Amniotic stem cell (primary cell): ENCODE data around the gene APEH.

Experiments used
- DNase-seq: peaks from one replicate; lab custom pipeline; 2025; lab: John Stamatoyannopoulos, UW

APEH gene

GRCh38 chr3:49673715-49674496, at the start of gene APEH:
TSS of gene APEH (plus strand) at chr3:49674351. CDS start at chr3:49674402, 51 bp downstream.
- DNase-seq, result no peak

- no peak for DNase-seq
Measured at GRCh38 chr3:49625071-49625470, 49.1 kb upstream of the APEH start.

- no peak for DNase-seq
Measured at GRCh38 chr3:49626101-49626581, 48.0 kb upstream of the APEH start.

- no peak for DNase-seq
Measured at GRCh38 chr3:49626796-49627195, 47.4 kb upstream of the APEH start.

GRCh38 chr3:49627634-49628033, 46.5 kb upstream of the APEH start:
- no peak for DNase-seq

- no peak for DNase-seq
Measured at GRCh38 chr3:49628249-49628648, 45.9 kb upstream of the APEH start.

- no peak for DNase-seq
Measured at GRCh38 chr3:49629451-49629850, 44.7 kb upstream of the APEH start.

GRCh38 chr3:49629866-49630265, 44.3 kb upstream of the APEH start:
- DNase-seq, result no peak

GRCh38 chr3:49630784-49631183, 43.4 kb upstream of the APEH start:
- DNase-seq, result no peak

GRCh38 chr3:49634736-49635135, 39.4 kb upstream of the APEH start:
- no peak for DNase-seq

GRCh38 chr3:49636883-49637609, 37.1 kb upstream of the APEH start:
- DNase-seq, result no peak

- no peak for DNase-seq
Measured at GRCh38 chr3:49638445-49638844, 35.7 kb upstream of the APEH start.

GRCh38 chr3:49639551-49639950, 34.6 kb upstream of the APEH start:
- no peak for DNase-seq

- no peak for DNase-seq
Measured at GRCh38 chr3:49641292-49641691, 32.9 kb upstream of the APEH start.

GRCh38 chr3:49641921-49642707, 32.0 kb upstream of the APEH start:
- no peak for DNase-seq

- DNase-seq, result no peak
Measured at GRCh38 chr3:49642708-49643145, 31.4 kb upstream of the APEH start.

- DNase-seq, result no peak
Measured at GRCh38 chr3:49644684-49645083, 29.5 kb upstream of the APEH start.

- no peak for DNase-seq
Measured at GRCh38 chr3:49646236-49646635, 27.9 kb upstream of the APEH start.

- no peak for DNase-seq
Measured at GRCh38 chr3:49647741-49648140, 26.4 kb upstream of the APEH start.

GRCh38 chr3:49648354-49649019, 25.7 kb upstream of the APEH start:
- no peak for DNase-seq

GRCh38 chr3:49649576-49649975, 24.6 kb upstream of the APEH start:
- DNase-seq, result no peak

GRCh38 chr3:49650177-49650576, 24.0 kb upstream of the APEH start:
- DNase-seq, result no peak
